SU-DHL-6 (cell line): ENCODE measurements around the gene IL17RC.

Experiments
- H2AFZ ChIP-seq: fragments of 200-600 bp; sonication (generic); 2 replicates; pipeline ENCODE4 v1.6.1; 2014; ENCODE audit warnings: low read depth, mild to moderate bottlenecking, moderate library complexity, mixed read lengths, antibody characterized with exemption, low read length; ENCODE audit not compliant: severe bottlenecking
- H3F3A ChIP-seq: fragments of 200-600 bp; shearing (Covaris generic); 2 replicates; pipeline ENCODE4 v1.6.0; 2016; ENCODE audit warnings: antibody characterized with exemption, mild to moderate bottlenecking; ENCODE audit not compliant: insufficient read depth
- H3K27ac ChIP-seq: fragments of 200-600 bp; sonication (generic); 2 replicates; pipeline ENCODE4 v1.5.1; 2016; ENCODE audit warnings: low read depth, mild to moderate bottlenecking, low read length, moderate library complexity, mixed read lengths
- H3K27me3 ChIP-seq: fragments of 200-600 bp; sonication (generic), shearing (Covaris generic); 2 replicates; pipeline ENCODE4 v1.6.0; 2014; ENCODE audit warnings: mild to moderate bottlenecking, low read length
- H3K36me3 ChIP-seq: fragments of 200-600 bp; sonication (generic); 2 replicates; pipeline ENCODE4 v1.6.1; 2014; ENCODE audit warnings: mild to moderate bottlenecking, low read length, mixed read lengths
- H3K4me2 ChIP-seq: fragments of 300-600, 200-600 bp; shearing (Covaris generic), sonication (generic); 2 replicates; pipeline ENCODE4 v1.6.0; 2014; ENCODE audit warnings: low read length, low read depth, mild to moderate bottlenecking; ENCODE audit not compliant: poor library complexity, severe bottlenecking
- H3K4me3 ChIP-seq: fragments of 200-600 bp; sonication (generic); 2 replicates; pipeline ENCODE4 v1.5.1; 2014; ENCODE audit warnings: antibody characterized with exemption, low read length, mild to moderate bottlenecking, mixed read lengths; ENCODE audit not compliant: insufficient read depth, poor library complexity, severe bottlenecking
- H3K79me2 ChIP-seq: fragments of 200-600 bp; sonication (generic); 2 replicates; pipeline ENCODE4 v1.6.1; 2014; ENCODE audit warnings: mild to moderate bottlenecking, low read length, moderate library complexity; ENCODE audit not compliant: insufficient read depth
- H3K9ac ChIP-seq: fragments of 200-600 bp; sonication (generic); 2 replicates; pipeline ENCODE4 v1.7.0; 2014; ENCODE audit warnings: mild to moderate bottlenecking, low read length
- H3K9me2 ChIP-seq: fragments of 200-600 bp; sonication (generic); replicated peaks from 2 replicates; pipeline ENCODE4 v1.6.1; 2014; ENCODE audit warnings: low read length; ENCODE audit not compliant: insufficient read depth
- H3K9me3 ChIP-seq: fragments of 200-600 bp; sonication (generic); 2 replicates; pipeline ENCODE4 v1.6.1; 2014; ENCODE audit warnings: low read length, mixed read lengths; ENCODE audit not compliant: insufficient read depth
- H4K20me1 ChIP-seq: fragments of 200-600 bp; sonication (generic); 2 replicates; pipeline ENCODE4 v1.6.1; 2014; ENCODE audit warnings: low read depth, mild to moderate bottlenecking, antibody characterized with exemption, low read length, moderate library complexity, mixed read lengths
- CTCF ChIP-seq: fragments of 200-600 bp; sonication (generic); IDR thresholded peaks from one replicate; pipeline ENCODE4 v1.5.1; 2017; ENCODE audit warnings: antibody characterized with exemption, mild to moderate bottlenecking, low read length, moderate library complexity; ENCODE audit not compliant: insufficient read depth, poor library complexity, severe bottlenecking
- EZH2phosphoT487 ChIP-seq: fragments of 200-600 bp; sonication (generic), shearing (Covaris generic); conservative IDR thresholded peaks from 2 replicates; pipeline ENCODE4 v1.6.1; 2018; ENCODE audit warnings: mild to moderate bottlenecking, antibody characterized with exemption, low read length, moderate library complexity, mixed read lengths

The IL17RC gene

DNA sequence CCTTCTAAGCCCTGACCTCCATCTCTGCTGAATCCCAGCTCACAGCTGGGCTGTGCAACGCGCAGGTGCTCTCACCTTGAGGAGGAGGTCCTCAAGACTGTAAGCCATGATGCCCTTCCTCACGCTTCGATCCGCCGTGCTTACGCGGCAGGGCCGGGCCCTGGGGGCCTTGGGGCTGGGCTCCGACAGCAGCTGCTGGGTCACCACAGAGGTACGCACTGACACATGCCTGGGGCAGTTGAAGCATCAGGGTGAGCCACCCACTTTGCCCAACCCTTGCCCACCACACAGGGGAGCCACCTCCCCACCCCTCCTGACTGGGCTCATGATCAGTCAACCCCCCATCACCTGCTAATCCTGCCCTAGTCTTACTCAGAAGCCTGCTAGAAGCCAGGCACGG is 39.9 kb upstream of the IL17RC start:
- TF ChIP-seq EZH2phosphoT487 (no peak), CTCF (no peak)
- H3K27ac ChIP-seq: no peak overlapping the region
- no peak overlapping the region for H2AFZ ChIP-seq

GRCh38 chr3:9878700-9879099 is 38.2 kb upstream of the IL17RC start:
- Histone ChIP-seq H3K79me2 (no peaks in the 10 kb centered on the region), H3K4me2 (no peak overlapping the region), H2AFZ (no peak overlapping the region), H3F3A (no peaks in the 10 kb centered on the region), H3K27ac (no peak overlapping the region), H3K27me3 (no peaks in the 10 kb centered on the region), H3K4me3 (no peak overlapping the region), H3K9me2 (no peaks in the 10 kb centered on the region), H3K36me3 (no peaks in the 10 kb centered on the region), H4K20me1 (no peaks in the 10 kb centered on the region), H3K9ac (no peak overlapping the region), H3K9me3 (no peaks in the 10 kb centered on the region)
- TF ChIP-seq CTCF: no peak
- TF ChIP-seq EZH2phosphoT487: no peak

More for the DNA sequence above, 39.9 kb upstream of the IL17RC start:
- no peak overlapping the region for H3K9ac ChIP-seq
- H3K36me3 ChIP-seq: no peaks in the 10 kb centered on the region
- H3K4me3 ChIP-seq: no peak overlapping the region
- H4K20me1 ChIP-seq: no peaks in the 10 kb centered on the region
- H3F3A ChIP-seq: no peaks in the 10 kb centered on the region
- H3K9me3 ChIP-seq: no peaks in the 10 kb centered on the region
- no peaks in the 10 kb centered on the region for H3K27me3 ChIP-seq
- no peaks in the 10 kb centered on the region for H3K79me2 ChIP-seq
- H3K4me2 ChIP-seq: no peak overlapping the region
- no peaks in the 10 kb centered on the region for H3K9me2 ChIP-seq

DNA sequence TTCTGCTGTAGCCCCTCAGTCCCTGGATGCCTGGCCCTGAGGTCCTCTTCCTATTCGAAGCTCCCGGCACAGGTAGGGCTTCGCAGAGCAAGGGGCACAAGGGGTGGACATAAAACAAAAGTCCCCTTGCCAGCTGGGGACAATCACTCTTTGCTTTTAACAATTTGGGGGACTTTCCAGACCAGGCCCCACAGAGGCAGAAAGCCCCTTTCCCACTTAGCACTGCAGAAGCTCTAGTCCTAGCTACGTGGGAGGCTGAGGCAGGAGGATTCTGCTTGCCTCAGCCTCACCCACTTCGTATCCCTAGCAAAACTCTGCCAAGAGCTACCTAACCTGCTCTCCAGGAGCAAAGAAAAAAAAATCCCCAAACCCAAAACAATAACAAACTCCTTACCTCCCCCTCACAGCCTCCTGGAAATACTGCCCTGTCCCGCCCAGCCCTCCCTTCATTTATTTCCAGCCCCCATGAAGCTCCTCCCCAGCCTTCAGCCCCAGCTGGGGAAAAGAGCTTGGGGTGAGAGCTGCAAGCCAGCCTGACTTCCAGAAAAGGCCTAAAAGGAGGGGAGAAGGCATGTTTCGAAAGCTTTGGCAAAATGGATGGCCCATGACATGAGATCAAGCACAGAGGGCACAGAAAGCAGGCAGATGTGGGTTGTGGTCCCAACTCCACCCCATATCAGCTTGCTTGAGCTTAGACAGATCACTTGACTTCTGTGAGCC is 36.9 kb upstream of the IL17RC start, which contains the start of gene CIDEC:
CIDEC (minus strand) TSS at position 424 of the 720 bp plus-strand sequence. CDS start 1,767 bp downstream, outside the sequence.
- no peaks in the 10 kb centered on the region for H3K9me2 ChIP-seq
- H4K20me1 ChIP-seq: no peaks in the 10 kb centered on the region
- H3K4me3 ChIP-seq: no peak within 1 kb of the TSS
- no peak within 1 kb of the TSS for H3K27ac ChIP-seq
- H3K9ac ChIP-seq: no peak within 1 kb of the TSS
- no peak within 1 kb of the TSS for H3K4me2 ChIP-seq
- H3K79me2 ChIP-seq: no peaks in the 10 kb centered on the region
- H3F3A ChIP-seq: no peaks in the 10 kb centered on the region
- TF ChIP-seq CTCF (no peak), EZH2phosphoT487 (no peak)
- no peaks in the 10 kb centered on the region for H3K27me3 ChIP-seq
- no peaks in the 10 kb centered on the region for H3K9me3 ChIP-seq
- no peaks in the 10 kb centered on the region for H3K36me3 ChIP-seq
- H2AFZ ChIP-seq: no peak within 1 kb of the TSS
